Coronary artery (tissue), 2 donors: ENCODE results near the gene SLFN14.
"Not testable (repeated sequence)": the region's sequence is repeated elsewhere in the genome, so short reads cannot be mapped to it uniquely, and the experiment has no call there.

ENCODE experiments used
- DNase-seq: peaks from one replicate; pipeline ENCODE4 v3.0.0-alpha.2; 2017; ENCODE audit warnings: low spot score
- H3K27ac ChIP-seq, 2 donors: fragments of 200-600 bp; sonication (generic); one replicate each; pipeline ENCODE4 v1.5.1; 2016 to 2019
- H3K4me3 ChIP-seq: fragments of 200-600 bp; sonication (generic); 2 replicates; pipeline ENCODE4 v1.5.1; 2016; ENCODE audit warnings: mild to moderate bottlenecking, moderate library complexity
- TF ChIP-seq, protein P1 (sequence below): fragments of 200-600 bp; sonication (generic); IDR thresholded peaks from one replicate; pipeline ENCODE4 v1.5.1; 2019; ENCODE audit warnings: antibody characterized with exemption

Gene SLFN14

DNA sequence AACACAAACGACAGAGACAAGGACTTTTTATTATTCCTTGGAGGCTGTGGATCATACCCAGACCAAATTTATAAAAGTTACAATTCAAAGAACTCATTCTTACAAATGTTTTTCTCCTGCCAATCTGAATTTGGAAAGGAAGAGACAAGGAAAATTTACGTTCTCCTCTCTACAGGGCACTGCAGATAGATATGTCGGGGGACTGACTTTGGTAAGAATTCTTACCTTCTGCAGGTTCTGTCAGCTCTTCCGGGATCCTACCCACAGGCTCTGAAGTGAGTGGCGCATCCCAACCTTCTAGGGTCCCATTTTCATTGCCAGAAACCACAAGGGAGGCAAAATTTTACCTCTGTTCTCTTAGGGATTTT is 21.0 kb downstream of the SLFN14 start:
- Histone ChIP-seq H3K4me3 (no peak overlapping the region), H3K27ac (no peak overlapping the region)
- no peak for DNase-seq
- TF ChIP-seq, protein P1, sequence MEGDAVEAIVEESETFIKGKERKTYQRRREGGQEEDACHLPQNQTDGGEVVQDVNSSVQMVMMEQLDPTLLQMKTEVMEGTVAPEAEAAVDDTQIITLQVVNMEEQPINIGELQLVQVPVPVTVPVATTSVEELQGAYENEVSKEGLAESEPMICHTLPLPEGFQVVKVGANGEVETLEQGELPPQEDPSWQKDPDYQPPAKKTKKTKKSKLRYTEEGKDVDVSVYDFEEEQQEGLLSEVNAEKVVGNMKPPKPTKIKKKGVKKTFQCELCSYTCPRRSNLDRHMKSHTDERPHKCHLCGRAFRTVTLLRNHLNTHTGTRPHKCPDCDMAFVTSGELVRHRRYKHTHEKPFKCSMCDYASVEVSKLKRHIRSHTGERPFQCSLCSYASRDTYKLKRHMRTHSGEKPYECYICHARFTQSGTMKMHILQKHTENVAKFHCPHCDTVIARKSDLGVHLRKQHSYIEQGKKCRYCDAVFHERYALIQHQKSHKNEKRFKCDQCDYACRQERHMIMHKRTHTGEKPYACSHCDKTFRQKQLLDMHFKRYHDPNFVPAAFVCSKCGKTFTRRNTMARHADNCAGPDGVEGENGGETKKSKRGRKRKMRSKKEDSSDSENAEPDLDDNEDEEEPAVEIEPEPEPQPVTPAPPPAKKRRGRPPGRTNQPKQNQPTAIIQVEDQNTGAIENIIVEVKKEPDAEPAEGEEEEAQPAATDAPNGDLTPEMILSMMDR, result no peak

DNA sequence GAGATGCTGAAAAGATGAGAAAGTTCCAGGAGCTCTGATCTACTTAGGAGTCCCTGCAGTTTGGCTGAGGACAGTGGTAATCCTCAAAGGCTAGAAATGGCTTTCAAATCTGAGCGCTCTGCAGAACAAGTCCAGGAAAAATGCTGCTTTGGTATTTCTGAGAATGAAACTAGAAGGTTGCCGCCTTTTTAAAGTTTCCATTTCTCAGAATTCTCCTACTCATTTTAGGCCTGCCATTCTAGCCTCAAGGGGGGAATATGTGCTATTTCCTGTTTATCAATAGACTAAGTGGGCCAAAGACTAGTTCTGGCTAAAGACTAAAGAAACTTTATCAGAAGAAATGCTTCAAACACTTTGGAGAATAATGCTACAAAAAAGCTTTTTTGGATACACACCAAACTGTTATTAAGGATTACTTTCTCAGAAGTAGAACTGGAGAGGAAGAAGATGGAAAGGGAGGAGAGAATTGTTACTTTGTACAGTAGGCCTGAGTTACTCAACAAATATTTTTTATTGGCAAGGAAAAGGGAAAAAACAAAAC is 22.9 kb downstream of the SLFN14 start, which contains the start of gene SLFN12L:
SLFN12L (minus strand) TSS at position 78 of the 541 bp plus-strand sequence. CDS start 15,314 bp downstream, outside the sequence.
- TF ChIP-seq, protein P1, result no peak
- H3K27ac ChIP-seq, result peak within 1 kb of the TSS in 1 of 2 donors; percentile 10
- no peak for DNase-seq
- H3K4me3 ChIP-seq, result no peak within 1 kb of the TSS

- H3K4me3 ChIP-seq, result no peak overlapping the region
- TF ChIP-seq, protein P1, result no peak
- H3K27ac ChIP-seq, result peak overlapping the region in 1 of 2 donors; percentile 10
- DNase-seq, result no peak
Observed at GRCh38 chr17:35536664-35537171, 23.9 kb downstream of the SLFN14 start.

DNA sequence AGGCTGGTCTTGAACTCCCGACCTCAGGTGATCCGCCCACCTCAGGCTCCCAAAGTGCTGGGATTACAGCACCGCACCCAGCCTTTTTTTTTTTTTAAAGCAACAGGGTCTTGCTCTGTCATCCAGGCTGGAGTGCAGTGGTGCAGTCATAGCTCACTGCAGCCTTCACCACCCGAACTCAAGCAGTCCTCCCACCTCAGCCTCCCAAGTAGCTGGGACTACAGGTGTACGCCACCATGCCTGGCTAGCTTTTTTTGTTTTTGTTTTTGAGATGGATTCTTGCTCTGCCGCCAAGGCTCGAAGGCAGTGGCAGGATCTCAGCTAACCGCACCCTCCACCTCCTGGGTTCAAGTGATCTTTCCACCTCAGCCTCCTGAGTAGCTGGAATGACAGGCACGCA is 25.2 kb downstream of the SLFN14 start:
- DNase-seq, H3K27ac ChIP-seq, H3K4me3 ChIP-seq: not testable (repeated sequence)

DNA sequence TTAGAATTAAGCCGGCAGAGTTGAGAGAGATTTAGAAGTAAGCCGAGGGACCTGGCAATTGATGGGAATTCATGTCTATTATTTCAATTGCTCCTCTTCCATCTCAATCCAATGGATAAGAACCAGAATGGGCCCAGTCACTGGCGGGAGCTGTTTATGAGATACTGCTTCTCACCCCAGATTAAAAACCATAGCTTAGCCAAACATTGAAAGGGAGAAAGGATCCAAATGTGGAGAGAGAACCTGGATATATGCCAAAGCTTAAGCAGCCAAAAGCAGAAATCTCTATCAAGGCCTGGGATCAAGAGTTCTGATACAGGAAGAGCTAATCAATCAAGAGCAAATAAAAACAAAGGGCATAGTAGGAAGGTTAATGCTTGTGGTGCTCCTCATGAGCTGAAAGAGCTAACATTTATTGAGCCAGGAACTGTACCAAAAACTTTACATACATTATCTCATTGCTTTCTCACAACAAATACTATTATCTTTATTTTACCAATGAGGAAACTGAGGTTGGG is 26.0 kb downstream of the SLFN14 start:
- no peak for DNase-seq
- TF ChIP-seq, protein P1, result no peak
- no peak overlapping the region for H3K27ac ChIP-seq
- no peak overlapping the region for H3K4me3 ChIP-seq

DNA sequence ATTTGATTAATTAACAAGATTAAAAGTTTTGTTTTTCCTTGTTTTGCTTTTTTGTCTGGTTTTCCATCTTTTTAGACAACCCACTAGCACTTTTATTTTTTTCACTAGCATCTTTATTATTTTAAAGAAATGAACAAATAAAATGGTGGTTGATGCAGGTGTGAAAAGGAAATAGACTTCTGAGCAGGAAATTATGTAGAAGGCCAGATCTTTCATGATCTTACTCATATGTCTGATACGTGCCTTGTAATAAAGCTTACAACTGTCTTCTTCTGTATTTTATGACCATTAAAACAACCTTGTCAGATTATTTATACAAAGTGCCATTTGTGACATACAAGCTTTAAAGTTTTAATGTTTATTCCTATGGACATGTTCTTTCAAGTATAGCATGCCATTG is 29.5 kb downstream of the SLFN14 start:
- no peak for DNase-seq
- Histone ChIP-seq H3K27ac (no peak overlapping the region), H3K4me3 (no peak overlapping the region)
- TF ChIP-seq, protein P1, result no peak

- H3K27ac ChIP-seq, result no peak overlapping the region
- TF ChIP-seq, protein P1, result no peak
- no peak for DNase-seq
- H3K4me3 ChIP-seq, result no peak overlapping the region
Observed at GRCh38 chr17:35529866-35530265, 30.8 kb downstream of the SLFN14 start.

DNA sequence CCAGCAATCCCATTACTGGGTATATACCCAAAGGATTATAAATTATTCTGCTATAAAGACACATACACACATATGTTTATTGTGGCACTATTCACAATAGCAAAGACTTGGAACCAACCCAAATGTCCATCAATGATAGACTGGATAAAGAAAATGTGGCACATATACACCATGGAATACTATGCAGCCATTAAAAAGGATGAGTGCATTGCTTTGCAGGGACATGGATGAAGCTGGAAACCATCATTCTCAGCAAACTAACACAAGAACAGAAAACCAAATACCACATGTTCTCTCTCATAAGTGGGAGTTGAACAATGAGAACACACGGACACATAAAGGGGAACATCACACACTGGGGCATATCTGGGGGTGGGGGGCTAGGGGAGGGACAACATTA is 31.3 kb downstream of the SLFN14 start:
- DNase-seq, H3K27ac ChIP-seq, H3K4me3 ChIP-seq: not testable (repeated sequence)
